ENCODE results near the gene VDR.

The VDR gene

DNA sequence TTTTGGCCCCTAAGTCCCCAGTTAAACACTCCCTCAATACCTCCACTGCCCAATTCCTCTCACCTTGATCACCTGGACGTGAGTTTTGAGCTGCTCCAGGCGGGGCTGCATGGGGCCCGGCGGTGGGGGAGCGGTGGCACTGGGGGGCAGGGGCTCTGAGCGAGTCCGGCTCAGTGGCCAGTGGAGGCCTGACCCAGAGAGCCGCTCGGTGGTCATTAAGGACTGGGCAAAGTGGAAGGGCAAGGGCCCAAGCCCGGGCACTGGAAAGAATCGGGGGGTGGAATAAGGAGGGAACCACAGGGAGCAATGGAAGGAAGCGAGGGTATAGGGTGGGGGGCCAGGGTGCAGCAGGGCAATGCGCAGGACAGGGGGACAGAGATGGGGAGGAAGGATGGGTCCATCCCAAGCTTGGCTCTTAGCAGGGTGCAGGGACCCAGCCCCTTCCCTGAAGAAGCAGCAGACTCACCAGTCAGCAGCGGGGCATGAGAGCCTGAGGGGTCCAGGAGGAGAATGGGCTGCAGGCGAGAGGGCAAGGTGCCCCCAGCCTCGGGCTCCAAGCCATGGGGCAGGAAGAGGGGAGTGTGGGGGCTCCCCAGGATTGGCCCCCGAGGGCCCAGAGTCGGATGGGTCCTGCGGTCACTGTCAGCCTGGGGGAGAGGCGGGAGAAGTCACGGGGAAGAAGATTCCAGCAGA, 109.5 kb downstream of the VDR start:
- no peak for DNase-seq
- intact Hi-C loops (cut with DNase I): loop anchor here (5.0 kb wide), 1 partner anchor 42 kb away; no protein-coding TSS in a partner anchor

- intact Hi-C loops (cut with DNase I): loop anchor here (5.0 kb wide), 1 partner anchor 43 kb away; no protein-coding TSS in a partner anchor
- DNase-seq: no peak
These were observed 110.1 kb downstream of the VDR start for GRCh38 chr12:47794679-47795078.

DNA sequence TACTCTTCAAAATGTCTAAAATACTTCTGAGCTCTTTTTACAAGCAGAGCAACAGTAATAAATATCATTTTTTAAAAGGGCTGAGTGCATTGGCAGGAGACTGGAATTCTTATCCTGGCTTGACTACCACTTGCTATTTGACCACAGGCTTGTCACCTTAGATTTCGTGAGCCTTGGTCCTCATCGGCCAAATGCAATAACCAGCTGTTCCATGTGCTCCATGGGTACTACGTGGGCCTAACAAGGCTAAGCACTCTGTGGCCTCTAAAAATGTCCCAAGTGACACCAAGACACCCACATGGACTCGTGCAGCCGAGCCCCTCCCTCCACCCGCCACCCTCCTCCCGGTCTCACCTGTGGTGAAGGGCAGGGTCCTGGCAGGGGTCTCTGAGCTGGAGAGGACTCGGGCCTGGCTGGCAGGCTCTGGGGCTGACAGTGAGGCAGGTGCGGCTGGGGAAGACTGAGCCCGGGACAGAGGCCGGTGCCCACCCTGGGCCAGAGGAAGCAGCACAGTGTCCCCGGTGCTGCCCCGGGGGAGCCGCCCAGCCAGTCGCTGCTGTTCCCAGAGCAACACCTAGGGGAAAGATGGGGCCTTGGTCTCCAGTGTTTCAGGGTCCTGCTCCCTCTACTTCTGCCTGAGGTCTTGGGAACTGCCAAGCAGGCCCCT, 111.6 kb downstream of the VDR start:
- intact Hi-C loops (cut with DNase I): no loop called here
- DNase-seq: no peak

DNA sequence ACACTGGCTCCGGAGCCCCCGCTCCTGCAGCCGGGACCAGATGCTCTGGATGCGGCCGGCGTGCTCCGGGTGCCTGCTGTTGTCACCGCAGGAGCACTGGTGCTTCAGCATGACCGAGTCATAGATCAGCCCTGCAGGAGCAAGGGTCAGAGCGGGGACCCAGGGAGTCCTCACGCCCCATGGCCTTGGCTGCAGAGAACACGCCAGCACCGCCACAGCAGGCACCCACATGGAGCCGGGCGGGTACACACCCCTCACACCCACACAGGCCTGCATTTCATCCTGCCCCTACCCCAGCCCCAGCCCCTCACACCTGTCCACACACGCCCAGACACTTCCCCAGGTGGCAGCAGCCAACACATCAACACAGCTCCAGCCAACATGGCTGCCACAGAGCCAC, 112.9 kb downstream of the VDR start:
- intact Hi-C loops (cut with DNase I): no loop called here
- no peak for DNase-seq
